ENCODE results near the gene C2orf92. TPM values are rescaled to one million over a fixed set of nuclear protein-coding genes. Genes with fewer than 3 reads are reported as not detected.

C2orf92 gene
- total RNA-seq, 1 experiment from 2014 or later, result 3.0 TPM

DNA sequence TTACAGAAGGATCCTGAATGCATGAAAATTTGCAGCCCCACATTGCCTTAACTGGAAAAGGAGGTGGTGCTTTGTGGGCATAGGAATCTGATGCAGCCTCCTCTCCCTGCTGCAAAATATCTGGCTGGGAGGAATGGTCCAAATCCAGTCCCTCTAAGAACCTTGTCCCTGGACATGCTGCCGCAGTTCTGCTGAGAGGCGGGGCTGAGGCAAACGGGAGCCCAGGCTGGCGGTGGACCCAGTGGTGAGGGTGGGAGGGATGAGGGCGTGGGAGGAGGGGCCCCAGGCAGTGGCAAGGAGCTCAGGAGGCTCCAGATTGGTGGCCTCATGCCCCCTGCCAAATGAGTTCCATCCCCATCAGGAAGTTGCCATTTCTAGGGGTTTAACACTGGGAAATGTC lies 80.1 kb downstream of the C2orf92 start:
- no peak overlapping the region for H3K4me3 ChIP-seq (ENCODE audit: low read length)
- no peaks in the 10 kb centered on the region for H3K27me3 ChIP-seq (ENCODE audit: low read length)
- peaks cover 24% of the 10 kb centered on the region for H3K4me1 ChIP-seq (ENCODE audit: insufficient read depth, low read length)
- ChIA-PET CTCF (interaction anchor here (0.6 kb wide), 1 partner anchor 55 kb away, joined by 4 read pairs; no protein-coding TSS in a partner anchor), POLR2A (ENCODE audit: unreplicated experiment) (no interaction called here)
- no TSS peak for BruUV-seq (replicated peaks)
- 0 out of 2 replicates have a peak, but pooled peaks cover 12% of the 10 kb centered on the region for H3K36me3 ChIP-seq (ENCODE audit: low read depth, low read length)
- no peak for TF ChIP-seq EZH2 (IDR thresholded peaks at IDR 0.05; ENCODE audit: low read length, unreplicated experiment)
- TF ChIP-seq, protein P1, sequence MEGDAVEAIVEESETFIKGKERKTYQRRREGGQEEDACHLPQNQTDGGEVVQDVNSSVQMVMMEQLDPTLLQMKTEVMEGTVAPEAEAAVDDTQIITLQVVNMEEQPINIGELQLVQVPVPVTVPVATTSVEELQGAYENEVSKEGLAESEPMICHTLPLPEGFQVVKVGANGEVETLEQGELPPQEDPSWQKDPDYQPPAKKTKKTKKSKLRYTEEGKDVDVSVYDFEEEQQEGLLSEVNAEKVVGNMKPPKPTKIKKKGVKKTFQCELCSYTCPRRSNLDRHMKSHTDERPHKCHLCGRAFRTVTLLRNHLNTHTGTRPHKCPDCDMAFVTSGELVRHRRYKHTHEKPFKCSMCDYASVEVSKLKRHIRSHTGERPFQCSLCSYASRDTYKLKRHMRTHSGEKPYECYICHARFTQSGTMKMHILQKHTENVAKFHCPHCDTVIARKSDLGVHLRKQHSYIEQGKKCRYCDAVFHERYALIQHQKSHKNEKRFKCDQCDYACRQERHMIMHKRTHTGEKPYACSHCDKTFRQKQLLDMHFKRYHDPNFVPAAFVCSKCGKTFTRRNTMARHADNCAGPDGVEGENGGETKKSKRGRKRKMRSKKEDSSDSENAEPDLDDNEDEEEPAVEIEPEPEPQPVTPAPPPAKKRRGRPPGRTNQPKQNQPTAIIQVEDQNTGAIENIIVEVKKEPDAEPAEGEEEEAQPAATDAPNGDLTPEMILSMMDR (conservative IDR thresholded peaks at IDR 0.05; ENCODE audit: low read depth, low read length), result no peak
- TF ChIP-seq EZH2phosphoT487 (IDR thresholded peaks at IDR 0.05; ENCODE audit: borderline replicate concordance, low read length), result no peak
- H3F3A ChIP-seq (ENCODE audit: low read length, unreplicated experiment), result no peaks in the 10 kb centered on the region
- H3K27ac ChIP-seq (ENCODE audit: low read length), result no peak overlapping the region
- no peak for DNase-seq
- intact Hi-C loops (cut with micrococcal nuclease), result no loop called here
- no peaks in the 10 kb centered on the region for H4K20me1 ChIP-seq (ENCODE audit: low read length)
- no peak overlapping the region for H3K4me2 ChIP-seq (ENCODE audit: low read length)
- no peaks in the 10 kb centered on the region for H3K9me3 ChIP-seq (ENCODE audit: low read length)
- no peaks in the 10 kb centered on the region for H3K79me2 ChIP-seq (ENCODE audit: low read length)
- ATAC-seq, result no peak
- no peak overlapping the region for H2AFZ ChIP-seq (ENCODE audit: low read length)
- no peak overlapping the region for H3K9ac ChIP-seq (ENCODE audit: low read length)
- H3K9me2 ChIP-seq (replicated peaks; ENCODE audit: low read length), result no peaks in the 10 kb centered on the region

DNA sequence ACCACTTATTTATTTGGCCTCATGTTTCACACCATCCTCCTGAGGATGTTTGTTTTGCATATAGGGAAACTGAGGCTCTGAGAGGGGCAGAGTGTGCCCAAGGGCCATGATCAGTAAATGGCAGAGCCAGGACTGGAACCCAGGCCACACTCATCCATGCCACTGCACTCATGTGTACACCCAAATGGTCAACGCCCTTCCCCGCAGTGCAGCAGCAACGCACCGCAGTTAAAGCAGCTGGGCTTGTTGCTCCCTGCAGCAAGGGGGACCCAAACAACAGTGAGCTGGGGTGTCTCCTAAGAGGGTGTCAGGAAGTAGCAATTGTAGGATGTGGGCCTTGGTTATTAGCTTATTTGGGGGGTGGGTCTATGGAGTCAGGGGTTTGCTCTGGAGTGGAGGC lies 80.5 kb downstream of the C2orf92 start:
- Histone ChIP-seq H3K79me2 (ENCODE audit: low read length) (no peaks in the 10 kb centered on the region), H3K9ac (ENCODE audit: low read length) (no peak overlapping the region), H3K9me3 (ENCODE audit: low read length) (no peaks in the 10 kb centered on the region), H3F3A (ENCODE audit: low read length, unreplicated experiment) (no peaks in the 10 kb centered on the region), H3K27me3 (ENCODE audit: low read length) (no peaks in the 10 kb centered on the region), H3K27ac (ENCODE audit: low read length) (no peak overlapping the region), H3K9me2 (replicated peaks; ENCODE audit: low read length) (no peaks in the 10 kb centered on the region), H3K4me2 (ENCODE audit: low read length) (no peak overlapping the region), H3K4me1 (ENCODE audit: insufficient read depth, low read length) (peaks cover 24% of the 10 kb centered on the region), H3K36me3 (ENCODE audit: low read depth, low read length) (0 out of 2 replicates have a peak, but pooled peaks cover 12% of the 10 kb centered on the region), H2AFZ (ENCODE audit: low read length) (no peak overlapping the region), H4K20me1 (ENCODE audit: low read length) (no peaks in the 10 kb centered on the region), H3K4me3 (ENCODE audit: low read length) (no peak overlapping the region)
- ChIA-PET POLR2A (ENCODE audit: unreplicated experiment) (no interaction called here), CTCF (no interaction called here)
- TF ChIP-seq, protein P1 (conservative IDR thresholded peaks at IDR 0.05; ENCODE audit: low read depth, low read length), result no peak
- TF ChIP-seq EZH2 (IDR thresholded peaks at IDR 0.05; ENCODE audit: low read length, unreplicated experiment), result no peak
- no peak for TF ChIP-seq EZH2phosphoT487 (IDR thresholded peaks at IDR 0.05; ENCODE audit: borderline replicate concordance, low read length)
- DNase-seq, result no peak
- intact Hi-C loops (cut with micrococcal nuclease), result no loop called here
- ATAC-seq, result no peak
- no TSS peak for BruUV-seq (replicated peaks)

DNA sequence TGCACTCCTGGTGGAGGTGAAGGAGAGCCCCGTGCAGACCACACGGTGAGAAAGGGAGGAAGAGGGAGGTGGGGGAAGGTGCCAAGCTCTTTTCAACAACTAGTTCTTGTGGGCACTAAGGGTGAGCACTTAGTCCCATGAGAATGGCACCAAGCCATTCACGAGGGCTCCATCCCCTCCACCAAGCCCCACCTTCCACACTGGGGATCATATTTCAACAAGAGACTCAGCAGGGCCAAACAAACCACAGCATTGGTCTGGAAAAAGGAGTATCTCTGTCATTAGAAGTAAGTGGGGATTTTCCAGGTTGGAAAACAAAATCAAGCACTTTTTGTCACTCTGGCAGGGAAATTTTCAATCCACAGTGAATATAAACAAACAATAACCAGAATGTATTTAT lies 82.2 kb downstream of the C2orf92 start:
- BruUV-seq (replicated peaks), result no TSS peak
- H3K4me3 ChIP-seq (ENCODE audit: low read length), result no peak overlapping the region
- H3K9me3 ChIP-seq (ENCODE audit: low read length), result no peaks in the 10 kb centered on the region
- POLR2A ChIA-PET (ENCODE audit: unreplicated experiment), result no interaction called here
- no peaks in the 10 kb centered on the region for H3K79me2 ChIP-seq (ENCODE audit: low read length)
- H2AFZ ChIP-seq (ENCODE audit: low read length), result no peak overlapping the region
- peaks cover 22% of the 10 kb centered on the region for H3K36me3 ChIP-seq (ENCODE audit: low read depth, low read length)
- no peaks in the 10 kb centered on the region for H3F3A ChIP-seq (ENCODE audit: low read length, unreplicated experiment)
- ATAC-seq (peak; percentile 52; the same call in 1 of the 2 replicates), DNase-seq (peak; percentile 29)
- H3K9me2 ChIP-seq (replicated peaks; ENCODE audit: low read length), result no peaks in the 10 kb centered on the region
- H3K27ac ChIP-seq (ENCODE audit: low read length), result no peak overlapping the region
- H3K4me2 ChIP-seq (ENCODE audit: low read length), result no peak overlapping the region
- H3K9ac ChIP-seq (ENCODE audit: low read length), result no peak overlapping the region
- no peaks in the 10 kb centered on the region for H4K20me1 ChIP-seq (ENCODE audit: low read length)
- H3K27me3 ChIP-seq (ENCODE audit: low read length), result no peaks in the 10 kb centered on the region
- peaks cover 24% of the 10 kb centered on the region for H3K4me1 ChIP-seq (ENCODE audit: insufficient read depth, low read length)
- CTCF ChIA-PET, result no interaction called here
- intact Hi-C loops (cut with micrococcal nuclease), result no loop called here
- TF ChIP-seq EZH2 (IDR thresholded peaks at IDR 0.05; ENCODE audit: low read length, unreplicated experiment) (no peak), EZH2phosphoT487 (IDR thresholded peaks at IDR 0.05; ENCODE audit: borderline replicate concordance, low read length) (no peak)
- TF ChIP-seq, protein P1 (conservative IDR thresholded peaks at IDR 0.05; ENCODE audit: low read depth, low read length), result no peak
